Measurements from ENCODE around the gene PHLDB2.
A peak's percentile ranks its signal among the peaks of the same experiment; 100 is the strongest.

Gene PHLDB2

GRCh38 chr3:112002096-112002971 lies 143.3 kb downstream of the PHLDB2 start:
- no peak for DNase-seq

- DNase-seq = no peak
Measured at GRCh38 chr3:112003321-112004080, 144.4 kb downstream of the PHLDB2 start.

GRCh38 chr3:112004187-112004586 lies 145.1 kb downstream of the PHLDB2 start:
- no peak for DNase-seq

GRCh38 chr3:112004669-112005068 lies 145.6 kb downstream of the PHLDB2 start:
- no peak for DNase-seq

- DNase-seq = no peak
Measured at GRCh38 chr3:112005091-112005672, 146.1 kb downstream of the PHLDB2 start.

GRCh38 chr3:112007633-112008032 lies 148.6 kb downstream of the PHLDB2 start:
- DNase-seq = no peak

- no peak for DNase-seq
Measured at GRCh38 chr3:112009670-112010069, 150.6 kb downstream of the PHLDB2 start.

- no peak for DNase-seq
Measured at GRCh38 chr3:112010636-112011035, 151.6 kb downstream of the PHLDB2 start.

GRCh38 chr3:112011376-112011940 lies 152.4 kb downstream of the PHLDB2 start:
- DNase-seq = no peak

- no peak for DNase-seq
Measured at GRCh38 chr3:112012205-112012992, 153.3 kb downstream of the PHLDB2 start.

- peak; percentile 80 for DNase-seq
Measured at GRCh38 chr3:112013058-112013783, 154.2 kb downstream of the PHLDB2 start.

GRCh38 chr3:112013784-112014143 lies 154.7 kb downstream of the PHLDB2 start:
- DNase-seq = no peak

- DNase-seq = no peak
Measured at GRCh38 chr3:112017091-112017490, 158.0 kb downstream of the PHLDB2 start.

- DNase-seq = no peak
Measured at GRCh38 chr3:112018712-112019111, 159.6 kb downstream of the PHLDB2 start.

- no peak for DNase-seq
Measured at GRCh38 chr3:112019716-112020115, 160.7 kb downstream of the PHLDB2 start.

GRCh38 chr3:112020674-112021085 lies 161.6 kb downstream of the PHLDB2 start:
- peak; percentile 54 for DNase-seq
